ENCODE results near the gene HSD11B1.

GRCh38 chr1:209723265-209723664, 18.6 kb downstream of the HSD11B1 start:
- TF ChIP-seq CTCF (optimal IDR thresholded peaks at IDR 0.05 in 1 of 3, IDR thresholded peaks at IDR 0.05 in 1 of 3, conservative IDR thresholded peaks at IDR 0.05 in 1 of 3; ENCODE audit: extremely low read depth in 1 of 3, insufficient read depth in 2 of 3, low read length in 3 of 3) (no peak), EZH2 (IDR thresholded peaks at IDR 0.05; ENCODE audit: low read length) (no peak)
